Measurements from ENCODE around the gene HERPUD1.

Gene HERPUD1

DNA sequence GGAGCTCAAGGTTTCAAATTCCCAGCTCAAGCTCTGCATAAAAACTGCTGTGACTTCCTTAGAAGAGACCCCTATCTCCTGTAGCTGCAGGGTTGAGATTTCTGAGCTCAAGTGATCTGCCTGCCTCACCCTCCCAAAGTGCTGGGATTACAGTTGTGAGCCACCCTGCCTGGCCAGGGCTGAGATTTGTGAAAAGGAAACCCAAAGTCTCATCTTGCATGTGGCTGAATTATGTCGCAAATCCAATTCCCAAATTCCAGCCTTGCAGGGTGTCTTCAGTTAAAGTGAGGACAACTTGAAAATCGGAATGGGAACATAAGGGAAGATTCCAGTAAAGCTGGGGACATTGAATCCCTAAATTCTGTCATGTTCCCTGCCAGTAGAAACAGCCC lies 15.7 kb downstream of the HERPUD1 start:
- no peak for DNase-seq
- in situ Hi-C loops (cut with HindIII; ENCODE audit: low pct_ligation_motif_present, low pct_unique_long_range_greater_than_20kb, low sequenced_read_pairs): no loop called here

DNA sequence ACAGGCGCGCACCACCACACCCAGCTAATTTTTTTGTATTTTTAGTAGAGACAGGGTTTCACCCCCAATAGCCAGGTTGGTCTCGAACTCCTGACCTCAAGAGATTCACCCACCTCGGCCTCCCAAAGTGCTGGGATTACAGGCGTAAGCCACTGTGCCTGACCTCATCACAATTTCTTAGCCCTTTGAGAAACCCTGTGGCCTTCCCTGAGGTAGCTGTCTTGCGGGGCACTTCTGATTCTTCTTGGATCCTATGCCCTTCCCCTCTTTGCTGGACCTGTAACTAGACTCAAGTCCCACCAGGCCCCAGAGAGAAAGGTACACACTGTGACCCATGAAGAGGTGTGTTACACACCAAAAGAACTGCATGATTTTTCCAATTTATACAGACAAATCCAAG lies 16.3 kb downstream of the HERPUD1 start:
- in situ Hi-C loops (cut with HindIII; ENCODE audit: low pct_ligation_motif_present, low pct_unique_long_range_greater_than_20kb, low sequenced_read_pairs): no loop called here
- no peak for DNase-seq

DNA sequence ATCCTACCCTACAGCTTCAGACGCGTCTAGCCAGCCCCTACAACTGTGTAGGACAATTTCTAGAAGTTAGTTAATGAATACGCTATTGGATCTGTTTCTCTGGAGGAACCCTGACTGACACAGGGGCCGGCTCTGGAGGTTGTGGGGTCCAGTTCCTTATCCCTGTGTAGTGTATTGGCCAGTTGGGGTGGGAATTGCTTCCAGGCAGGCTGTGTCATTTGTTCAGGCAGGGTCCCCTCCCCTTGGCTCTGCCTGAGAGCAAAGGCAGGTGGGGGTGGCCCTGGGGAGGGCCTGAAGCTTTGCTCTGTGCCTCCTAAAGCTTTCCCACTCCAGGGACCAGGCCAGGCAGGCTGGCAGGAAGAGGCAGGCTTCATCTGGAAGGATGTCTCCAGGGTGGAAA lies 18.1 kb downstream of the HERPUD1 start:
- in situ Hi-C loops (cut with HindIII; ENCODE audit: low pct_ligation_motif_present, low pct_unique_long_range_greater_than_20kb, low sequenced_read_pairs): no loop called here
- no peak for DNase-seq

- no peak for DNase-seq
- in situ Hi-C loops (cut with HindIII; ENCODE audit: low pct_ligation_motif_present, low pct_unique_long_range_greater_than_20kb, low sequenced_read_pairs): no loop called here
These were observed 18.5 kb downstream of the HERPUD1 start for GRCh38 chr16:56950455-56950854.

DNA sequence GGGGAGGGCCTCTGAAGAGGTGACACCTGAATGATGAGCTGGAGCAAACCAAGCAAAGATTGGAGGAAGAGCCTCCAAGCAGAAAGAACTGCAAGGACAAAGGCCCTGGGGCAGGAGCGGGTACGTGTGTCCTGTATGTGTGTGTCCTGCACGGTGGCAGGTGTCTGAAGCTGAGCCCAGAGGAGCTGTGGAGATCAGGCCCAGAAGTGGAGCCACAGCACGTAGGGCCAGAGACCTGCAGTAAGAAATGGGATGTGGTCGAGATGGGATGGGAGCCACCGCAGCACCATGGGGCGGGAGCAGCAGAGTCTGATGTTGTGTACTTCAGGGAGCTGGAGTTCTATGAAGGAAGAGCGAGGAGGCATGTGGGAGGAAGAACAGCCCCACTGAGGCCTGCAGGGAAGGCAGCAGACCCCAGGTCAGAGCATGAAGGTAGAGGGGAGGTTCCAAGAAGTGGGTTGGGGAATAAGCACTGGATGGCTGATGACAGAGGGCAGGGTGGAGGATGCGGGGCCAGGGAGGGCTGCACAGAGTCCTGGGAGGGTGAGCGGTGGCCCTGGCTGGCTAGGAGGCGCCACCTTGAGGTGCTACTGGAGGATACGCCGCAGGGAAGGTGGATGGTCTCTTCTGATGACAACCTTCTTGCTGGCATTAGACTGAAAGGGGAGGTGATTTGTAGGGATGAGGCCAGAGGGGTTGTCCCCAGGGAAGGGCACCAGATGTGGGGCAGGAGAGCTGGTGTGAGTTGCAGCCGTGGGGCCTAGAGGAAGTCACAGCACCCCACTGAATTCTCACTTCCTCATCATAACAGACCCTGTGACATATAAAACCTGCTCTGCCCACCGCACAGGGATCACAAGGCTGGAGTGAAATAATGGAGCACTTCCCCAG lies 19.2 kb downstream of the HERPUD1 start:
- in situ Hi-C loops (cut with HindIII; ENCODE audit: low pct_ligation_motif_present, low pct_unique_long_range_greater_than_20kb, low sequenced_read_pairs): no loop called here
- peak; percentile 69 for DNase-seq

DNA sequence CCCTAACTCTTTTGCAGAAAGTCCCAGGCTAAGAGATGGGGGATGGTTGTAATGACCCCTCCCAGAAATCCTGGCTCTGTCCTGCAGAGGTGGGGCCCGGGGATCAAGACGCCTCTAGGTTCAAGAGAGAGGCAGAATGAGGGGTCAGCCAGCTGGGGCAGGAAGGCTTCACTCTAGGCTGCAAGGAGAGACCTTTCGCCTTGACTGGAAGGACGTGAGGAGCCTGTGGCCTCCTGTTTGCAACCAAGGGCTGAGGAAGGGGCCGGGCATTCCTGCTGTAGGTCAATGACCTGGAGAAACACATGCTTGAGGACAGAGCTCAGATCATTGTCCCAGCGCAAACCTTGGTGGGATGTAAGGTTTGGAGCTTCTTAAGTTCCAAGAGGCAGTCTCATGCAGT lies 21.1 kb downstream of the HERPUD1 start:
- DNase-seq: no peak
- in situ Hi-C loops (cut with HindIII; ENCODE audit: low pct_ligation_motif_present, low pct_unique_long_range_greater_than_20kb, low sequenced_read_pairs): no loop called here

GRCh38 chr16:56956076-56956475 lies 24.1 kb downstream of the HERPUD1 start:
- in situ Hi-C loops (cut with HindIII; ENCODE audit: low pct_ligation_motif_present, low pct_unique_long_range_greater_than_20kb, low sequenced_read_pairs): no loop called here
- no peak for DNase-seq

GRCh38 chr16:56956756-56957155 lies 24.8 kb downstream of the HERPUD1 start:
- in situ Hi-C loops (cut with HindIII; ENCODE audit: low pct_ligation_motif_present, low pct_unique_long_range_greater_than_20kb, low sequenced_read_pairs): no loop called here
- no peak for DNase-seq

DNA sequence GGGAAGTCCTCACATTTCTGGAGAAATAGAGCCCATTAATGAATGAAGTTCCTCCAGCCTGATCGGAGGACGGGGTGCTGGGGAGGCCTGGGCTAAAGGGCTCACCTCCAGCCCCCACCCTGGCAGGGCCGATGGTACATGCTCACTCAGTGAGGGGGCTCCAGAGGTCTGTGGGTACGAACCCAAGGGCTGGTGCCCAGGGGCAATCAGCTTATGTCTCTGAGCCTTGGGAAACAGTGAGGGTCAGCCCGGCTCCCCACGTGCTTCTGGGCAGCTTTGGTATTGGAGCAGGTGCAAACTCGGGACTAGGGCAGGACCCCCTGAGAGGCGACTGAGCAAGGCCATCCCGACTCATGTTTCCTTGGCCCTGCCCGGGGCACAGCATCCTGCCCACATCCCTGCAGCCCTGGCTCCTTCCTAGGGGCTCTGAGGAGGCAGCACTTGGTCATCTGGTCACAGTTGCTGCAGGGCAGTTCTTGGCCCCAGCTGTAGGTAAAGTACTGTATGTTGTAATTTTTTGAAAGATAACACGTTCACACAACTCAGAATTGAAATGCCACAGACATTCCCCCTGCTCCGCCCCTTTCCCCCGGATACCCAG lies 28.8 kb downstream of the HERPUD1 start:
- DNase-seq: no peak
- in situ Hi-C loops (cut with HindIII; ENCODE audit: low pct_ligation_motif_present, low pct_unique_long_range_greater_than_20kb, low sequenced_read_pairs): no loop called here

- in situ Hi-C loops (cut with HindIII; ENCODE audit: low pct_ligation_motif_present, low pct_unique_long_range_greater_than_20kb, low sequenced_read_pairs): no loop called here
- no peak for DNase-seq
These were observed 29.4 kb downstream of the HERPUD1 start for GRCh38 chr16:56961386-56961785.

GRCh38 chr16:56961851-56962281 lies 29.9 kb downstream of the HERPUD1 start, which contains the start of gene CETP:
Gene CETP (plus strand): TSS chr16:56961950. CDS start chr16:56961980, 30 bp downstream.
- in situ Hi-C loops (cut with HindIII; ENCODE audit: low pct_ligation_motif_present, low pct_unique_long_range_greater_than_20kb, low sequenced_read_pairs): no loop called here
- DNase-seq: no peak

DNA sequence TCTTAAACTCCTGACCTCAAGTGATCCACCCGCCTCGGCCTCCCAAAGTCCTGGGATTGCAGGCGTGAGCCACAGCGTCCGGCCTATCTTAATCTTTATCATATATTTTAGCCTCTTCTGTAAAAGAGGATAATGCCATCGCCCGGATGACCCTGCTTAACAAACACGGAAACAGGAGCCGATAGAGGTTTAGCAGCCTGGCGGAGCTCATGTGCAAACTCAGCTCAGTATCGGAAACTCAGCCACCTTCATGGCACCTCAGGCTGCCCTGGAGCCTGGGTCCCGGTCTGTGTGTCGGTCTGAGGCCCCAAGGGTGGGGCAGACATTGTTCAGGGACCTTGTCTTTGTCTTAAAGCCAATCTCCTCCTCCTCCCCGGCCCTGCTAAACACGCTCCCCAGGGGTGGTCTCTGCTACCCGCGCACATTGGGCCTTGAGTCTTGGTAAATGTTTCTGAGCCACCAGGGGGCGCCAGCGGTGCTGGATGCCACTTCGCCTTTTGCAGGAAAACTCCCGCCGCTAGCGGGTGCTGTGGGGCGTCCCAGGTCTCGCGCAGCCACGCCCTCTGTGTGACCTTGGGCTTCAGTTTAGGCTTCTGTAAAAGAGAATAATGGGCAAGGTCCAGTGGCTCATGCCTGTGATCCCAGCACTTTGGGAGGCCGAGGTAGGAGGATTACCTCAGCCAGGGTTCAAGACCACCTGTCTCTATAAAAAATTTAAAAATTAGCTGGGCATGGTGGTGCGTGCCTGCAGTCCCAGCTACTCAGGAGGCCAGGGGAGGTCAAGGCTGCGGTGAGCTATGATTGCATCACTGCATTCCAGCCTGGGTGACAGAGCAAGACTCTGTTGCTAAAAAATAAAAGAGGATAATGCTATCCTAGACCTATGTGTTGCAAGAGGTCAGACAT lies 32.6 kb downstream of the HERPUD1 start:
- in situ Hi-C loops (cut with HindIII; ENCODE audit: low pct_ligation_motif_present, low pct_unique_long_range_greater_than_20kb, low sequenced_read_pairs): no loop called here
- DNase-seq: peak; percentile 64

GRCh38 chr16:56965149-56966092 lies 33.5 kb downstream of the HERPUD1 start:
- DNase-seq: no peak
- in situ Hi-C loops (cut with HindIII; ENCODE audit: low pct_ligation_motif_present, low pct_unique_long_range_greater_than_20kb, low sequenced_read_pairs): no loop called here

GRCh38 chr16:56966093-56966475 lies 34.1 kb downstream of the HERPUD1 start:
- in situ Hi-C loops (cut with HindIII; ENCODE audit: low pct_ligation_motif_present, low pct_unique_long_range_greater_than_20kb, low sequenced_read_pairs): no loop called here
- DNase-seq: no peak

GRCh38 chr16:56967733-56968132 lies 35.8 kb downstream of the HERPUD1 start:
- in situ Hi-C loops (cut with HindIII; ENCODE audit: low pct_ligation_motif_present, low pct_unique_long_range_greater_than_20kb, low sequenced_read_pairs): no loop called here
- no peak for DNase-seq

GRCh38 chr16:56969769-56970168 lies 37.8 kb downstream of the HERPUD1 start:
- in situ Hi-C loops (cut with HindIII; ENCODE audit: low pct_ligation_motif_present, low pct_unique_long_range_greater_than_20kb, low sequenced_read_pairs): no loop called here

GRCh38 chr16:56970934-56971767 lies 39.2 kb downstream of the HERPUD1 start:
- in situ Hi-C loops (cut with HindIII; ENCODE audit: low pct_ligation_motif_present, low pct_unique_long_range_greater_than_20kb, low sequenced_read_pairs): no loop called here
- DNase-seq: no peak

More at GRCh38 chr16:56969769-56970168, 37.8 kb downstream of the HERPUD1 start:
- DNase-seq: no peak
